Peyer's patch (tissue), 4 donors: ENCODE data around the gene PGAP1. TPM values are rescaled to one million over a fixed set of nuclear protein-coding genes. Genes with fewer than 3 reads are reported as not detected.

ENCODE experiments used
- DNase-seq, 3 donors: peaks; one replicate each; pipeline ENCODE4 v3.0.0-alpha.2; 2017 to 2019
- H3K27ac ChIP-seq, 4 donors: fragments of 200-600 bp; sonication (generic); one replicate each; pipeline ENCODE4 v1.5.1; 2016 to 2019
- H3K27me3 ChIP-seq, 2 donors: fragments of 200-600 bp; sonication (generic); one replicate each; pipeline ENCODE4 v1.5.1; 2019
- H3K36me3 ChIP-seq, 3 donors: fragments of 200-600 bp; sonication (generic); one replicate each; pipeline ENCODE4 v1.5.1; 2016 to 2019
- H3K4me1 ChIP-seq, 4 donors: fragments of 200-600 bp; sonication (generic); one replicate each; pipeline ENCODE4 v1.5.1; 2016 to 2019
- H3K4me3 ChIP-seq, 4 donors: fragments of 200-600 bp; sonication (generic); 1 replicate in 3 of 4; 2 replicates in 1 of 4; pipeline ENCODE4 v1.5.1; 2016 to 2019; ENCODE audit warnings: mild to moderate bottlenecking in 1 of 4
- H3K9me3 ChIP-seq, 4 donors: fragments of 200-600 bp; sonication (generic); one replicate each; pipeline ENCODE4 v1.5.1; 2016 to 2019; ENCODE audit warnings: mild to moderate bottlenecking in 1 of 4
- CTCF ChIP-seq, 6 experiments: fragments of 450-650 bp in 4 of 6; fragments of 200-600 bp in 2 of 6; sonication (generic) in 1 of 6; IDR thresholded peaks; one replicate each; pipeline ENCODE4 v1.5.1; 2017 to 2019; ENCODE audit warnings: antibody characterized with exemption in 6 of 6, mild to moderate bottlenecking in 3 of 6, moderate library complexity in 1 of 6
- POLR2A ChIP-seq, 2 donors: fragments of 450-650 bp; IDR thresholded peaks; one replicate each; pipeline ENCODE4 v1.5.1; 2017; ENCODE audit warnings: antibody characterized with exemption in 2 of 2, mild to moderate bottlenecking in 2 of 2, moderate library complexity in 2 of 2
- total RNA-seq, 4 donors: library from RNA; depleted of rRNA; stranded (reverse); fragments of >200 nt; gene quantifications; one replicate each; pipeline ENCODE4 v1.1.0, GENCODE V29; 2016

PGAP1 gene
- total RNA-seq, 4 donors from 2014 or later = 15.7 to 41.2 (median 25.9) TPM

- no peaks in the 10 kb centered on the region for H3K4me1 ChIP-seq
Measured at GRCh38 chr2:196887431-196887830, 39.1 kb downstream of the PGAP1 start.

GRCh38 chr2:196884368-196884767 lies 42.1 kb downstream of the PGAP1 start:
- H3K4me3 ChIP-seq = no peak overlapping the region
- no peaks in the 10 kb centered on the region for H3K9me3 ChIP-seq
- H3K27me3 ChIP-seq = no peaks in the 10 kb centered on the region
- no peaks in the 10 kb centered on the region for H3K4me1 ChIP-seq
- peaks cover 0 to 28% (median 0%) of the 10 kb centered on the region in 3 donors for H3K36me3 ChIP-seq
- no peak for DNase-seq
- no peak for TF ChIP-seq POLR2A (IDR thresholded peaks at IDR 0.05)
- no peak for TF ChIP-seq CTCF (IDR thresholded peaks at IDR 0.05)
- H3K27ac ChIP-seq = no peak overlapping the region

More at GRCh38 chr2:196887431-196887830, 39.1 kb downstream of the PGAP1 start:
- Histone ChIP-seq H3K27ac (no peak overlapping the region), H3K4me3 (no peak overlapping the region), H3K27me3 (no peaks in the 10 kb centered on the region), H3K36me3 (peaks cover 0 to 16% (median 0%) of the 10 kb centered on the region in 3 donors), H3K9me3 (no peaks in the 10 kb centered on the region)
- no peak for TF ChIP-seq CTCF (IDR thresholded peaks at IDR 0.05)
- no peak for TF ChIP-seq POLR2A (IDR thresholded peaks at IDR 0.05)
- no peak for DNase-seq

GRCh38 chr2:196876364-196876763 lies 50.1 kb downstream of the PGAP1 start:
- no peak for DNase-seq
- H3K27me3 ChIP-seq = no peaks in the 10 kb centered on the region
- H3K4me3 ChIP-seq = no peak overlapping the region
- H3K4me1 ChIP-seq = no peaks in the 10 kb centered on the region
- no peak for TF ChIP-seq CTCF (IDR thresholded peaks at IDR 0.05)
- no peaks in the 10 kb centered on the region for H3K9me3 ChIP-seq
- H3K36me3 ChIP-seq = peaks cover 0 to 45% (median 0%) of the 10 kb centered on the region in 3 donors
- H3K27ac ChIP-seq = no peak overlapping the region

GRCh38 chr2:196875414-196875813 lies 51.1 kb downstream of the PGAP1 start:
- DNase-seq = no peak
- H3K27ac ChIP-seq = no peak overlapping the region
- peaks cover 0 to 45% (median 0%) of the 10 kb centered on the region in 3 donors for H3K36me3 ChIP-seq
- no peak overlapping the region for H3K4me3 ChIP-seq
- TF ChIP-seq CTCF (IDR thresholded peaks at IDR 0.05) = no peak
- TF ChIP-seq POLR2A (IDR thresholded peaks at IDR 0.05) = no peak
- H3K4me1 ChIP-seq = no peaks in the 10 kb centered on the region
- H3K27me3 ChIP-seq = no peaks in the 10 kb centered on the region
- H3K9me3 ChIP-seq = no peaks in the 10 kb centered on the region

- Histone ChIP-seq H3K4me1 (no peaks in the 10 kb centered on the region), H3K27me3 (no peaks in the 10 kb centered on the region), H3K9me3 (no peaks in the 10 kb centered on the region), H3K36me3 (peaks cover 0 to 30% (median 0%) of the 10 kb centered on the region in 3 donors), H3K27ac (no peak overlapping the region), H3K4me3 (no peak overlapping the region)
- TF ChIP-seq POLR2A (IDR thresholded peaks at IDR 0.05) (no peak), CTCF (IDR thresholded peaks at IDR 0.05) (no peak)
- DNase-seq = no peak
Measured at GRCh38 chr2:196873511-196873910, 53.0 kb downstream of the PGAP1 start.

GRCh38 chr2:196854629-196855028 lies 71.9 kb downstream of the PGAP1 start:
- no peaks in the 10 kb centered on the region for H3K4me1 ChIP-seq
- DNase-seq = no peak

More at GRCh38 chr2:196854629-196855028, 71.9 kb downstream of the PGAP1 start:
- no peak overlapping the region for H3K4me3 ChIP-seq
- TF ChIP-seq POLR2A (IDR thresholded peaks at IDR 0.05) = no peak
- no peak for TF ChIP-seq CTCF (IDR thresholded peaks at IDR 0.05)
- H3K9me3 ChIP-seq = no peaks in the 10 kb centered on the region
- H3K27ac ChIP-seq = no peak overlapping the region
- H3K27me3 ChIP-seq = no peaks in the 10 kb centered on the region
- peaks cover 0 to 2% (median 0%) of the 10 kb centered on the region in 3 donors for H3K36me3 ChIP-seq
